ENCODE data around the gene KIAA1671. TPM values are rescaled to one million over a fixed set of nuclear protein-coding genes. Genes with fewer than 3 reads are reported as not detected.

KIAA1671 gene
- total RNA-seq, 4 donors from 2014 or later: 14.2 to 34.2 (median 22.6) TPM

DNA sequence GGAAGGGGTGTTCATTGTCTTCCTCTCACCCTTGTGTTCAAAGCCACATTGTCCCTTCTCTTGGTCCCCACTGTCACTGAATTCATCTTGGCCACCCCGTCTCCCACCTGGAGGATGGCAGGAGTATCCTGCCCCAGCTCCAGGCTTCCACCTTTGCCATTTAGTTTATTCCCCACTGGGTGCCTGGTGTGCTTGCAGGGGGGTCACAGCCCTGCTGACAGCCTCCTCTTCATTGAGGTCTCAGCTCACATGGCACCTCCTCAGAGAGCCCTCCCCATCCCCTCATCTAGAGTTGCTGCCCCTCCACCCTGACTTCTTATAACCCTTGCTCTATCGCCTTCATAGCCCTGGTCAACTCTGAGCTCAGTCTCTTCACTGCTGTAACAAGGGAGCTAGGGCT lies 36.6 kb downstream of the KIAA1671 start:
- H3K36me3 ChIP-seq: no peaks in the 10 kb centered on the region
- intact Hi-C loops (cut with DNase I): no loop called here
- H3K9me3 ChIP-seq: no peaks in the 10 kb centered on the region
- peak overlapping the region; percentile 43 to 77 (median 60) for H3K27ac ChIP-seq (replicated peaks in 1 of 4)
- TF ChIP-seq POLR2AphosphoS5 (IDR thresholded peaks at IDR 0.05): no peak
- no peaks in the 10 kb centered on the region for H3K27me3 ChIP-seq
- 95% methylated on average over 2 of the region's 2 CpGs for WGBS
- DNase-seq (ENCODE audit: extremely low spot score): no peak
- H3K4me3 ChIP-seq: no peak overlapping the region
- H3K4me1 ChIP-seq: peaks cover 34 to 49% (median 40%) of the 10 kb centered on the region in 4 donors

DNA sequence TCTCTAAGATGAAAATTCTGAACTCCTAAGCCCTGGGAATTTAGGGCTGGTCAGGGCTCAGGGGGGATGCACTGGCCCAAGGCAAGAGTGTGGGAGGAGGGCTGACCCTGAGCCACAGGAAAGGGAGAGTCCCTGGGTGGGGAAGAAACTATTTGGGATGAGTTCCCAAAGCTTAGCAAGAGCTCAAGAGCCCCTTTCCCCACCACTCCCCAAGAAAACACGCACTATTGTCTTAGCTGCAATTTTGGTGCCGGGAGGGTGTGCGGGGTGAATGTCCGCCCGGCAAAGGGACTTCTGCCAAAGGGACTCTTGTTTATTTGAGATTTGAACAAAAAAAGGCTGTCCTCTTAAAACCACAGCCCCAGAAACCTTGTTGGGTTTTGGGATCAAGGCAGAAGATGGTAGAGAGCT lies 37.0 kb downstream of the KIAA1671 start:
- Histone ChIP-seq H3K27me3 (no peaks in the 10 kb centered on the region), H3K27ac (replicated peaks in 1 of 4) (peak overlapping the region; percentile 43 to 77 (median 60)), H3K36me3 (no peaks in the 10 kb centered on the region), H3K4me1 (peaks cover 34 to 49% (median 39%) of the 10 kb centered on the region in 4 donors), H3K4me3 (no peak overlapping the region), H3K9me3 (no peaks in the 10 kb centered on the region)
- intact Hi-C loops (cut with DNase I): no loop called here
- WGBS: 35% methylated on average over 5 of the region's 5 CpGs
- TF ChIP-seq EP300 (IDR thresholded peaks at IDR 0.05): no peak
- TF ChIP-seq POLR2AphosphoS5 (IDR thresholded peaks at IDR 0.05): no peak
- TF ChIP-seq, protein P1, sequence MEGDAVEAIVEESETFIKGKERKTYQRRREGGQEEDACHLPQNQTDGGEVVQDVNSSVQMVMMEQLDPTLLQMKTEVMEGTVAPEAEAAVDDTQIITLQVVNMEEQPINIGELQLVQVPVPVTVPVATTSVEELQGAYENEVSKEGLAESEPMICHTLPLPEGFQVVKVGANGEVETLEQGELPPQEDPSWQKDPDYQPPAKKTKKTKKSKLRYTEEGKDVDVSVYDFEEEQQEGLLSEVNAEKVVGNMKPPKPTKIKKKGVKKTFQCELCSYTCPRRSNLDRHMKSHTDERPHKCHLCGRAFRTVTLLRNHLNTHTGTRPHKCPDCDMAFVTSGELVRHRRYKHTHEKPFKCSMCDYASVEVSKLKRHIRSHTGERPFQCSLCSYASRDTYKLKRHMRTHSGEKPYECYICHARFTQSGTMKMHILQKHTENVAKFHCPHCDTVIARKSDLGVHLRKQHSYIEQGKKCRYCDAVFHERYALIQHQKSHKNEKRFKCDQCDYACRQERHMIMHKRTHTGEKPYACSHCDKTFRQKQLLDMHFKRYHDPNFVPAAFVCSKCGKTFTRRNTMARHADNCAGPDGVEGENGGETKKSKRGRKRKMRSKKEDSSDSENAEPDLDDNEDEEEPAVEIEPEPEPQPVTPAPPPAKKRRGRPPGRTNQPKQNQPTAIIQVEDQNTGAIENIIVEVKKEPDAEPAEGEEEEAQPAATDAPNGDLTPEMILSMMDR (IDR thresholded peaks at IDR 0.05): no peak
- no peak for TF ChIP-seq POLR2A (IDR thresholded peaks at IDR 0.05; ENCODE audit: low read depth)
- no peak for DNase-seq (ENCODE audit: extremely low spot score)

DNA sequence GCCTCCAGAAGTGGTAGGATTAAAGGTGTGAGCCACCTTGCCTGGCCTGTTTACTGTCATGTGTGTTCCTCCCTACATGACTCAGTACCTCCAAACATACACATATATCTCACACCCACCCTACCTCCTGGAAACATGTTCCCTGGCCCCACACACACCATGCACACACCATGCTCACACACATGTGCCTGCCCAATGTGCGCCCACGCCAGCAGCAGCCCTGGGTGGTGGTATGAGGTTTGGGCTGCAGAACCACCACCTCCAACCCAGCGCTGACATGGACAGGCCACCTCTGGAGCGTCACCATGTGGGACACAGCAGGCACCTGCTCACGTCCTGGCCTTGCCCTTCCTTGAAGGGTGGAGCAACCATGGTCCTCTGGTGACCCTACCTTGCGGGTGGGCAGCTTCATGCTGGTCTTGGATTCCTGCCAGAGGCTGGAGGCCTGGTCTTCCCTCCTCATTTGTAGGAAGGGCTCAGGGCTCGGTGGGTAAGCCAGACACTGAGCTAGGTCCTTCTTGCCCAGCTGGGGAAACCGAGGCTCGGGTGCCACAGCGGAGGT lies 37.9 kb downstream of the KIAA1671 start:
- 91% methylated on average over 7 of the region's 10 CpGs for WGBS
- H3K9me3 ChIP-seq: no peaks in the 10 kb centered on the region
- no peak overlapping the region for H3K4me3 ChIP-seq
- H3K27me3 ChIP-seq: no peaks in the 10 kb centered on the region
- intact Hi-C loops (cut with DNase I): no loop called here
- TF ChIP-seq POLR2A (IDR thresholded peaks at IDR 0.05; ENCODE audit: low read depth) (no peak), EP300 (IDR thresholded peaks at IDR 0.05) (no peak), POLR2AphosphoS5 (IDR thresholded peaks at IDR 0.05) (no peak)
- TF ChIP-seq, protein P1 (IDR thresholded peaks at IDR 0.05): no peak
- H3K4me1 ChIP-seq: peaks cover 34 to 49% (median 38%) of the 10 kb centered on the region in 4 donors
- H3K36me3 ChIP-seq: no peaks in the 10 kb centered on the region
- H3K27ac ChIP-seq (replicated peaks in 1 of 4): peak overlapping the region; percentile 50 to 77 (median 60)
- DNase-seq (ENCODE audit: extremely low spot score): no peak

DNA sequence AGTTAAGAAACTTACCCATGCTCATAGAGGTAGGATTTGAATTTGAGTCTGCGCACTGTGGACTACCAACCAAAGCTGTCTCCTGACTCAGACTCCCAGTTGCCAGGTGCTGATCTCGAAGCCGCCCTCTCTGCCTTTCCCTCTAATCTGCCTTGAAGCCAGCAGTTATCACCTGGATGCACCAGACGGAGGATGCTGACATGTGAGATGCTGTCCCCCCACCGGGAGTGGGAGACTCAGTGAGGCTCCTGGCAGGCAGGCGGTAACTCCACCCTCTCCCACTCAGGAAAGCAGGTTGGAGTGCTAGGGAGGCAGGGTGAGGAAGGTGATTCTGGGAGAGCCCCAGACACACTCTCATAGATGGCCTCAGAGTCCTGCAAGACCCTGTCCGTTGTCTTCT lies 40.4 kb downstream of the KIAA1671 start:
- WGBS: 87% methylated on average over 7 of the region's 7 CpGs
- no peaks in the 10 kb centered on the region for H3K9me3 ChIP-seq
- no peaks in the 10 kb centered on the region for H3K36me3 ChIP-seq
- no peak for DNase-seq (ENCODE audit: extremely low spot score)
- TF ChIP-seq, protein P1 (IDR thresholded peaks at IDR 0.05): no peak
- TF ChIP-seq EP300 (IDR thresholded peaks at IDR 0.05): no peak
- TF ChIP-seq POLR2A (IDR thresholded peaks at IDR 0.05; ENCODE audit: low read depth): no peak
- TF ChIP-seq POLR2AphosphoS5 (IDR thresholded peaks at IDR 0.05): no peak
- intact Hi-C loops (cut with DNase I): no loop called here
- H3K4me3 ChIP-seq: no peak overlapping the region
- H3K27ac ChIP-seq (replicated peaks in 1 of 4): peak overlapping the region in 1 of 4 donors; percentile 42
- H3K27me3 ChIP-seq: no peaks in the 10 kb centered on the region
- peaks cover 41 to 67% (median 53%) of the 10 kb centered on the region in 4 donors for H3K4me1 ChIP-seq

DNA sequence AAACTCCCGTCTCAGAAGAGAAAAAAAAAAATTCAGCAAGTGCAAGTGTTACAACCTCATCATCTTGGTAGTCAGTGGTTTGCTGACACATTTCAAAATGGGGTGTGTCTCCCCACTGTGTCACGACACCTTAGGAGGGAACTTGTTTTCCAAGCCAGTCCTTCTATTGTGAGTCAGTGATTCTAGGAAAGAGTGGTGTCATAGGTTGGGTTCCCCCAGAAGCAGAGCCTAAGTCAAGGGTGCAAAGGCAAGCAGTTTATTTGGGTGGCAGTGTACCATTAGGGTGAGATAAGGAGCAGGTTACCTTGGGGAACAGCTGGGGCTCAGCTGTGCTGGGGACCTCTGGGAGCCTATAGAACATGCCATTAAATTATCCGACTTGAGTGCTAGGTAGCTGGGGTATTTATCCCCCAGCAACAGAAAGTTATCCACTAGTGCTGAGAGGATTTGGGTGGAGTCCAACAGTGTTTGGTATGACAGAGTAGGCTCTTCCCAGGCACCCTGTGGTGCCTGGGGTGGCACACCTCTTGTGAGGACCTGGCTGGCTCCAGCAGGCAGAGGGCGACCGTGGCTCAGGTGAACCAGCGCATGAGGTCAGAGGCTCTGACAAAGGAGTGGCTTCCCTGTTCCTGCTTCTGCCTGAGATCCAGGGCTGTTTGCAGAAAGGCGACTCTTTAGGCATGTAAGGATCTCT lies 41.7 kb downstream of the KIAA1671 start:
- Histone ChIP-seq H3K9me3 (no peaks in the 10 kb centered on the region), H3K27ac (replicated peaks in 1 of 4) (no peak overlapping the region), H3K4me3 (no peak overlapping the region), H3K4me1 (peaks cover 38 to 62% (median 50%) of the 10 kb centered on the region in 4 donors), H3K27me3 (no peaks in the 10 kb centered on the region), H3K36me3 (no peaks in the 10 kb centered on the region)
- intact Hi-C loops (cut with DNase I): no loop called here
- no peak for DNase-seq (ENCODE audit: extremely low spot score)
- 71% methylated on average over 6 of the region's 7 CpGs for WGBS
- TF ChIP-seq, protein P1 (IDR thresholded peaks at IDR 0.05): no peak
- TF ChIP-seq POLR2A (IDR thresholded peaks at IDR 0.05; ENCODE audit: low read depth) (no peak), POLR2AphosphoS5 (IDR thresholded peaks at IDR 0.05) (no peak), EP300 (IDR thresholded peaks at IDR 0.05) (no peak)

Measured in esophagus muscularis mucosa (tissue), 4 donors.